ENCODE measurements around the gene NOB1. TPM values are rescaled to one million over a fixed set of nuclear protein-coding genes. Genes with fewer than 3 reads are reported as not detected.
"Not testable (repeated sequence)": the region's sequence is repeated elsewhere in the genome, so short reads cannot be mapped to it uniquely, and the experiment has no call there.

NOB1 gene
- total RNA-seq, 1 donor from 2014 or later = 17.2 TPM

- no peak overlapping the region for H3K9ac ChIP-seq (ENCODE audit: low read depth in 1 of 3, low read length in 3 of 3)
- no peak overlapping the region for H3K4me3 ChIP-seq (ENCODE audit: low read length in 3 of 3)
- H3K27ac ChIP-seq (ENCODE audit: low read depth, low read length) = no peak overlapping the region
- H3K27me3 ChIP-seq (ENCODE audit: control insufficient read depth in 3 of 3, insufficient read depth in 3 of 3, low read length in 3 of 3) = no peaks in the 10 kb centered on the region
- peaks cover 0 to 3% (median 0%) of the 10 kb centered on the region in 3 donors for H3K4me1 ChIP-seq (ENCODE audit: control insufficient read depth in 3 of 3, insufficient read depth in 3 of 3, low read length in 3 of 3)
- no peaks in the 10 kb centered on the region for H3K9me3 ChIP-seq (ENCODE audit: control insufficient read depth in 3 of 3, low read length in 3 of 3)
- H3K36me3 ChIP-seq (ENCODE audit: control insufficient read depth in 3 of 3, insufficient read depth in 3 of 3, low read length in 3 of 3) = peaks cover 61 to 73% (median 66%) of the 10 kb centered on the region in 3 donors
Observed at GRCh38 chr16:69744363-69745231, 10.1 kb downstream of the NOB1 start.

- no peaks in the 10 kb centered on the region for H3K9me3 ChIP-seq (ENCODE audit: control insufficient read depth in 3 of 3, low read length in 3 of 3)
- H3K36me3 ChIP-seq (ENCODE audit: control insufficient read depth in 3 of 3, insufficient read depth in 3 of 3, low read length in 3 of 3) = peaks cover 45 to 51% (median 48%) of the 10 kb centered on the region in 3 donors
- no peak overlapping the region for H3K27ac ChIP-seq (ENCODE audit: low read depth, low read length)
- H3K4me3 ChIP-seq (ENCODE audit: low read length in 3 of 3) = no peak overlapping the region
- H3K27me3 ChIP-seq (ENCODE audit: control insufficient read depth in 3 of 3, insufficient read depth in 3 of 3, low read length in 3 of 3) = no peaks in the 10 kb centered on the region
- peaks cover 0 to 5% (median 0%) of the 10 kb centered on the region in 3 donors for H3K4me1 ChIP-seq (ENCODE audit: control insufficient read depth in 3 of 3, insufficient read depth in 3 of 3, low read length in 3 of 3)
- H3K9ac ChIP-seq (ENCODE audit: low read depth in 1 of 3, low read length in 3 of 3) = no peak overlapping the region
Observed at GRCh38 chr16:69741951-69742904, 12.5 kb downstream of the NOB1 start.

- Histone ChIP-seq H3K27me3 (ENCODE audit: control insufficient read depth in 3 of 3, insufficient read depth in 3 of 3, low read length in 3 of 3) (no peaks in the 10 kb centered on the region), H3K9me3 (ENCODE audit: control insufficient read depth in 3 of 3, low read length in 3 of 3) (no peaks in the 10 kb centered on the region), H3K36me3 (ENCODE audit: control insufficient read depth in 3 of 3, insufficient read depth in 3 of 3, low read length in 3 of 3) (peaks cover 43 to 49% (median 48%) of the 10 kb centered on the region in 3 donors), H3K9ac (ENCODE audit: low read depth in 1 of 3, low read length in 3 of 3) (no peak overlapping the region), H3K27ac (ENCODE audit: low read depth, low read length) (no peak overlapping the region), H3K4me1 (ENCODE audit: control insufficient read depth in 3 of 3, insufficient read depth in 3 of 3, low read length in 3 of 3) (peaks cover 0 to 5% (median 0%) of the 10 kb centered on the region in 3 donors), H3K4me3 (ENCODE audit: low read length in 3 of 3) (no peak overlapping the region)
Observed at GRCh38 chr16:69741519-69741918, 13.2 kb downstream of the NOB1 start.

GRCh38 chr16:69732101-69732500 is 22.6 kb downstream of the NOB1 start:
- Histone ChIP-seq H3K9ac (ENCODE audit: low read depth in 1 of 3, low read length in 3 of 3) (no peak overlapping the region), H3K36me3 (ENCODE audit: control insufficient read depth in 3 of 3, insufficient read depth in 3 of 3, low read length in 3 of 3) (no peaks in the 10 kb centered on the region), H3K27me3 (ENCODE audit: control insufficient read depth in 3 of 3, insufficient read depth in 3 of 3, low read length in 3 of 3) (no peaks in the 10 kb centered on the region), H3K27ac (ENCODE audit: low read depth, low read length) (no peak overlapping the region), H3K9me3 (ENCODE audit: control insufficient read depth in 3 of 3, low read length in 3 of 3) (no peaks in the 10 kb centered on the region), H3K4me3 (ENCODE audit: low read length in 3 of 3) (no peak overlapping the region), H3K4me1 (ENCODE audit: control insufficient read depth in 3 of 3, insufficient read depth in 3 of 3, low read length in 3 of 3) (peaks cover 1 to 4% (median 2%) of the 10 kb centered on the region in 3 donors)

- H3K4me1 ChIP-seq (ENCODE audit: control insufficient read depth in 3 of 3, insufficient read depth in 3 of 3, low read length in 3 of 3) = peaks cover 7 to 10% (median 9%) of the 10 kb centered on the region in 3 donors
- not testable (repeated sequence) for H3K36me3 ChIP-seq (ENCODE audit: control insufficient read depth in 3 of 3, insufficient read depth in 3 of 3, low read length in 3 of 3); H3K27ac ChIP-seq (ENCODE audit: low read depth, low read length); H3K9me3 ChIP-seq (ENCODE audit: control insufficient read depth in 3 of 3, low read length in 3 of 3); H3K9ac ChIP-seq (ENCODE audit: low read depth in 1 of 3, low read length in 3 of 3); H3K27me3 ChIP-seq (ENCODE audit: control insufficient read depth in 3 of 3, insufficient read depth in 3 of 3, low read length in 3 of 3); H3K4me3 ChIP-seq (ENCODE audit: low read length in 3 of 3)
Observed at GRCh38 chr16:69731280-69731679, 23.4 kb downstream of the NOB1 start.

- not testable (repeated sequence) for H3K36me3 ChIP-seq (ENCODE audit: control insufficient read depth in 3 of 3, insufficient read depth in 3 of 3, low read length in 3 of 3); H3K9me3 ChIP-seq (ENCODE audit: control insufficient read depth in 3 of 3, low read length in 3 of 3); H3K9ac ChIP-seq (ENCODE audit: low read depth in 1 of 3, low read length in 3 of 3); H3K27ac ChIP-seq (ENCODE audit: low read depth, low read length); H3K27me3 ChIP-seq (ENCODE audit: control insufficient read depth in 3 of 3, insufficient read depth in 3 of 3, low read length in 3 of 3); H3K4me3 ChIP-seq (ENCODE audit: low read length in 3 of 3)
- peaks cover 17 to 25% (median 18%) of the 10 kb centered on the region in 3 donors for H3K4me1 ChIP-seq (ENCODE audit: control insufficient read depth in 3 of 3, insufficient read depth in 3 of 3, low read length in 3 of 3)
Observed at GRCh38 chr16:69729030-69729429, 25.7 kb downstream of the NOB1 start.

GRCh38 chr16:69727916-69728270 is 26.8 kb downstream of the NOB1 start:
- Histone ChIP-seq H3K4me3 (ENCODE audit: low read length in 3 of 3) (no peak overlapping the region), H3K27me3 (ENCODE audit: control insufficient read depth in 3 of 3, insufficient read depth in 3 of 3, low read length in 3 of 3) (no peaks in the 10 kb centered on the region), H3K9ac (ENCODE audit: low read depth in 1 of 3, low read length in 3 of 3) (no peak overlapping the region), H3K4me1 (ENCODE audit: control insufficient read depth in 3 of 3, insufficient read depth in 3 of 3, low read length in 3 of 3) (peaks cover 17 to 25% (median 18%) of the 10 kb centered on the region in 3 donors), H3K27ac (ENCODE audit: low read depth, low read length) (peak overlapping the region; percentile 66), H3K9me3 (ENCODE audit: control insufficient read depth in 3 of 3, low read length in 3 of 3) (no peaks in the 10 kb centered on the region), H3K36me3 (ENCODE audit: control insufficient read depth in 3 of 3, insufficient read depth in 3 of 3, low read length in 3 of 3) (no peaks in the 10 kb centered on the region)

GRCh38 chr16:69726313-69727060 is 28.2 kb downstream of the NOB1 start, which contains the start of gene NQO1:
NQO1 (minus strand) TSS chr16:69726560; CDS start chr16:69726439, 121 bp downstream.
- Histone ChIP-seq H3K27me3 (ENCODE audit: control insufficient read depth in 3 of 3, insufficient read depth in 3 of 3, low read length in 3 of 3) (no peaks in the 10 kb centered on the region), H3K27ac (ENCODE audit: low read depth, low read length) (peak within 1 kb of the TSS; percentile 66), H3K4me1 (ENCODE audit: control insufficient read depth in 3 of 3, insufficient read depth in 3 of 3, low read length in 3 of 3) (peaks cover 17 to 25% (median 18%) of the 10 kb centered on the region in 3 donors), H3K9me3 (ENCODE audit: control insufficient read depth in 3 of 3, low read length in 3 of 3) (no peaks in the 10 kb centered on the region), H3K36me3 (ENCODE audit: control insufficient read depth in 3 of 3, insufficient read depth in 3 of 3, low read length in 3 of 3) (no peaks in the 10 kb centered on the region), H3K9ac (ENCODE audit: low read depth in 1 of 3, low read length in 3 of 3) (peak within 1 kb of the TSS; percentile 64 to 81 (median 78)), H3K4me3 (ENCODE audit: low read length in 3 of 3) (peak within 1 kb of the TSS; percentile 78 to 90 (median 83))

GRCh38 chr16:69725480-69726312 is 29.0 kb downstream of the NOB1 start:
- no peaks in the 10 kb centered on the region for H3K36me3 ChIP-seq (ENCODE audit: control insufficient read depth in 3 of 3, insufficient read depth in 3 of 3, low read length in 3 of 3)
- H3K4me3 ChIP-seq (ENCODE audit: low read length in 3 of 3) = peak overlapping the region; percentile 78 to 90 (median 83)
- H3K9ac ChIP-seq (ENCODE audit: low read depth in 1 of 3, low read length in 3 of 3) = peak overlapping the region; percentile 61 to 78 (median 77)
- H3K9me3 ChIP-seq (ENCODE audit: control insufficient read depth in 3 of 3, low read length in 3 of 3) = no peaks in the 10 kb centered on the region
- H3K4me1 ChIP-seq (ENCODE audit: control insufficient read depth in 3 of 3, insufficient read depth in 3 of 3, low read length in 3 of 3) = peaks cover 17 to 25% (median 18%) of the 10 kb centered on the region in 3 donors
- H3K27me3 ChIP-seq (ENCODE audit: control insufficient read depth in 3 of 3, insufficient read depth in 3 of 3, low read length in 3 of 3) = no peaks in the 10 kb centered on the region
- peak overlapping the region; percentile 66 for H3K27ac ChIP-seq (ENCODE audit: low read depth, low read length)

All from skeletal muscle tissue (tissue), 4 donors.